A172 (cell line): ENCODE measurements around the gene NIF3L1. TPM values are rescaled to one million over a fixed set of nuclear protein-coding genes. Genes with fewer than 3 reads are reported as not detected.

ENCODE experiments used
- total RNA-seq: library from RNA; depleted of rRNA; stranded (reverse); fragments of >200 nt; shearing (Covaris generic); gene quantifications from 2 replicates; pipeline ENCODE4 v1.2.3, GENCODE V29; 2014; rRNA removed

The NIF3L1 gene
- total RNA-seq, 1 experiment from 2014 or later, result 80.0 TPM

Other genes starting within 250 kb of the NIF3L1 start
- 365 and 408 TPM in 2 replicates for gene BZW1, start 77.5 kb upstream of the NIF3L1 start, total RNA-seq
- gene CLK1, start 24.7 kb upstream of the NIF3L1 start, total RNA-seq, result 47.7 and 51.7 TPM in 2 replicates
- 89.1 and 173 TPM in 2 replicates for gene PPIL3, start 294 bp upstream of the NIF3L1 start, total RNA-seq
- gene ORC2, start 74.3 kb downstream of the NIF3L1 start, total RNA-seq, result 28.8 and 40.5 TPM in 2 replicates
- 8.6 and 22.8 TPM in 2 replicates for gene HYCC2, start 182.3 kb downstream of the NIF3L1 start, total RNA-seq
- 238 and 435 TPM in 2 replicates for gene NDUFB3, start 182.6 kb downstream of the NIF3L1 start, total RNA-seq
- 57.2 and 57.8 TPM in 2 replicates for gene CFLAR, start 226.8 kb downstream of the NIF3L1 start, total RNA-seq